ENCODE data around the gene TCOF1. TPM values are rescaled to one million over a fixed set of nuclear protein-coding genes. Genes with fewer than 3 reads are reported as not detected.

The TCOF1 gene
- total RNA-seq, 1 donor from 2014 or later, result 47.5 TPM

- no peaks in the 10 kb centered on the region for H3K79me2 ChIP-seq (ENCODE audit: insufficient read depth, low read length)
- H3K9ac ChIP-seq (ENCODE audit: low read length), result no peak overlapping the region
- Mint-ChIP-seq H3K27ac (ENCODE audit: unreplicated experiment) (no peak overlapping the region), H3K4me3 (ENCODE audit: unreplicated experiment) (no peak overlapping the region), H3K4me1 (ENCODE audit: low read depth, unreplicated experiment) (peaks cover 42% of the 10 kb centered on the region), H3K36me3 (ENCODE audit: low read depth, unreplicated experiment) (peaks cover 3% of the 10 kb centered on the region), H3K27me3 (ENCODE audit: low read depth, unreplicated experiment) (peaks cover 8% of the 10 kb centered on the region), H3K9me3 (ENCODE audit: unreplicated experiment) (no peaks in the 10 kb centered on the region)
- H3K4me1 ChIP-seq (ENCODE audit: insufficient read depth, low read length), result peaks cover 42% of the 10 kb centered on the region
- no peak for DNase-seq (ENCODE audit: low read depth)
- H3K27me3 ChIP-seq (ENCODE audit: insufficient read depth, low read length), result no peaks in the 10 kb centered on the region
- H2AFZ ChIP-seq (ENCODE audit: low read depth, low read length), result no peak overlapping the region
- TF ChIP-seq CTCF (IDR thresholded peaks at IDR 0.05; ENCODE audit: insufficient read depth, low read depth, low read length) (no peak), EZH2 (IDR thresholded peaks at IDR 0.05; ENCODE audit: insufficient read depth, low read length) (no peak)
- FAIRE-seq, result no peak
- H4K20me1 ChIP-seq (ENCODE audit: insufficient read depth, low read length), result no peaks in the 10 kb centered on the region
- H3K4me3 ChIP-seq (ENCODE audit: insufficient read depth, low read depth, low read length), result no peak overlapping the region
- no peaks in the 10 kb centered on the region for H3K36me3 ChIP-seq (ENCODE audit: insufficient read depth, low read length)
- no peaks in the 10 kb centered on the region for H3K9me3 ChIP-seq (ENCODE audit: insufficient read depth, low read depth, low read length)
- H3K4me2 ChIP-seq (ENCODE audit: low read length), result no peak overlapping the region
- no peak overlapping the region for H3K27ac ChIP-seq (ENCODE audit: low read depth, low read length)
Observed at GRCh38 chr5:150321211-150321610, 36.3 kb upstream of the TCOF1 start.

GRCh38 chr5:150321784-150322183 is 35.7 kb upstream of the TCOF1 start:
- Histone ChIP-seq H2AFZ (ENCODE audit: low read depth, low read length) (no peak overlapping the region), H4K20me1 (ENCODE audit: insufficient read depth, low read length) (no peaks in the 10 kb centered on the region), H3K27ac (ENCODE audit: low read depth, low read length) (no peak overlapping the region), H3K36me3 (ENCODE audit: insufficient read depth, low read length) (no peaks in the 10 kb centered on the region), H3K79me2 (ENCODE audit: insufficient read depth, low read length) (no peaks in the 10 kb centered on the region), H3K27me3 (ENCODE audit: insufficient read depth, low read length) (no peaks in the 10 kb centered on the region), H3K4me2 (ENCODE audit: low read length) (no peak overlapping the region), H3K4me3 (ENCODE audit: insufficient read depth, low read depth, low read length) (no peak overlapping the region), H3K9ac (ENCODE audit: low read length) (no peak overlapping the region), H3K4me1 (ENCODE audit: insufficient read depth, low read length) (peaks cover 39% of the 10 kb centered on the region), H3K9me3 (ENCODE audit: insufficient read depth, low read depth, low read length) (no peaks in the 10 kb centered on the region)
- TF ChIP-seq EZH2 (IDR thresholded peaks at IDR 0.05; ENCODE audit: insufficient read depth, low read length), result no peak
- no peak for TF ChIP-seq CTCF (IDR thresholded peaks at IDR 0.05; ENCODE audit: insufficient read depth, low read depth, low read length)
- peaks cover 3% of the 10 kb centered on the region for H3K36me3 Mint-ChIP-seq (ENCODE audit: low read depth, unreplicated experiment)
- no peaks in the 10 kb centered on the region for H3K9me3 Mint-ChIP-seq (ENCODE audit: unreplicated experiment)
- no peak for DNase-seq (ENCODE audit: low read depth)
- H3K4me1 Mint-ChIP-seq (ENCODE audit: low read depth, unreplicated experiment), result peaks cover 41% of the 10 kb centered on the region
- FAIRE-seq, result no peak
- H3K4me3 Mint-ChIP-seq (ENCODE audit: unreplicated experiment), result no peak overlapping the region
- H3K27me3 Mint-ChIP-seq (ENCODE audit: low read depth, unreplicated experiment), result peaks cover 8% of the 10 kb centered on the region
- H3K27ac Mint-ChIP-seq (ENCODE audit: unreplicated experiment), result no peak overlapping the region

GRCh38 chr5:150322202-150322601 is 35.3 kb upstream of the TCOF1 start:
- Mint-ChIP-seq H3K4me1 (ENCODE audit: low read depth, unreplicated experiment) (peaks cover 37% of the 10 kb centered on the region), H3K27ac (ENCODE audit: unreplicated experiment) (no peak overlapping the region), H3K27me3 (ENCODE audit: low read depth, unreplicated experiment) (peaks cover 8% of the 10 kb centered on the region), H3K36me3 (ENCODE audit: low read depth, unreplicated experiment) (peaks cover 3% of the 10 kb centered on the region), H3K4me3 (ENCODE audit: unreplicated experiment) (no peak overlapping the region), H3K9me3 (ENCODE audit: unreplicated experiment) (no peaks in the 10 kb centered on the region)
- TF ChIP-seq EZH2 (IDR thresholded peaks at IDR 0.05; ENCODE audit: insufficient read depth, low read length) (no peak), CTCF (IDR thresholded peaks at IDR 0.05; ENCODE audit: insufficient read depth, low read depth, low read length) (no peak)
- Histone ChIP-seq H3K9ac (ENCODE audit: low read length) (no peak overlapping the region), H3K79me2 (ENCODE audit: insufficient read depth, low read length) (no peaks in the 10 kb centered on the region), H3K27ac (ENCODE audit: low read depth, low read length) (no peak overlapping the region), H3K27me3 (ENCODE audit: insufficient read depth, low read length) (no peaks in the 10 kb centered on the region), H2AFZ (ENCODE audit: low read depth, low read length) (no peak overlapping the region), H3K4me2 (ENCODE audit: low read length) (no peak overlapping the region), H3K4me3 (ENCODE audit: insufficient read depth, low read depth, low read length) (no peak overlapping the region), H3K36me3 (ENCODE audit: insufficient read depth, low read length) (no peaks in the 10 kb centered on the region), H3K4me1 (ENCODE audit: insufficient read depth, low read length) (peaks cover 35% of the 10 kb centered on the region), H4K20me1 (ENCODE audit: insufficient read depth, low read length) (no peaks in the 10 kb centered on the region), H3K9me3 (ENCODE audit: insufficient read depth, low read depth, low read length) (no peaks in the 10 kb centered on the region)
- FAIRE-seq (no peak), DNase-seq (ENCODE audit: low read depth) (peak; percentile 75)
